Epithelial cell of prostate (primary cell): ENCODE data around the gene TMPRSS6.

Source experiments
- DNase-seq: peaks from one replicate; pipeline ENCODE4 v3.0.0-alpha.2; 2011; ENCODE audit warnings: low read depth, low spot score
- H3K27ac ChIP-seq: fragments of 450-650 bp; 2 replicates; pipeline ENCODE4 v1.5.1; 2017; ENCODE audit warnings: mild to moderate bottlenecking

TMPRSS6 gene

GRCh38 chr22:37109242-37109917 is at the start of gene TMPRSS6:
TSS of gene TMPRSS6 (minus strand) at chr22:37109713. CDS start at chr22:37103417, 6,296 bp downstream.
- no peak for DNase-seq
- H3K27ac ChIP-seq, result no peak within 1 kb of the TSS

- DNase-seq, result no peak
- H3K27ac ChIP-seq, result no peak overlapping the region
These were observed 49.4 kb upstream of the TMPRSS6 start for GRCh38 chr22:37158963-37159290.

- DNase-seq, result no peak
- H3K27ac ChIP-seq, result no peak overlapping the region
These were observed 48.2 kb upstream of the TMPRSS6 start for GRCh38 chr22:37157516-37158285.

GRCh38 chr22:37156686-37157435 is 47.3 kb upstream of the TMPRSS6 start:
- no peak overlapping the region for H3K27ac ChIP-seq
- DNase-seq, result no peak

GRCh38 chr22:37155971-37156370 is 46.5 kb upstream of the TMPRSS6 start:
- DNase-seq, result no peak
- no peak overlapping the region for H3K27ac ChIP-seq

- no peak for DNase-seq
- no peak overlapping the region for H3K27ac ChIP-seq
These were observed 45.6 kb upstream of the TMPRSS6 start for GRCh38 chr22:37154925-37155712.

GRCh38 chr22:37153901-37154300 is 44.4 kb upstream of the TMPRSS6 start:
- H3K27ac ChIP-seq, result no peak overlapping the region
- DNase-seq, result no peak

GRCh38 chr22:37151401-37151800 is 41.9 kb upstream of the TMPRSS6 start:
- DNase-seq, result no peak

GRCh38 chr22:37150701-37151100 is 41.2 kb upstream of the TMPRSS6 start:
- no peak overlapping the region for H3K27ac ChIP-seq
- DNase-seq, result no peak

More at GRCh38 chr22:37151401-37151800, 41.9 kb upstream of the TMPRSS6 start:
- H3K27ac ChIP-seq, result no peak overlapping the region

- no peak overlapping the region for H3K27ac ChIP-seq
- DNase-seq, result no peak
These were observed 39.5 kb upstream of the TMPRSS6 start for GRCh38 chr22:37148742-37149665.

- no peak for DNase-seq
- no peak overlapping the region for H3K27ac ChIP-seq
These were observed 38.6 kb upstream of the TMPRSS6 start for GRCh38 chr22:37148031-37148651.

GRCh38 chr22:37147186-37147990 is 37.9 kb upstream of the TMPRSS6 start:
- no peak for DNase-seq
- no peak overlapping the region for H3K27ac ChIP-seq

GRCh38 chr22:37146507-37147180 is 37.1 kb upstream of the TMPRSS6 start:
- no peak overlapping the region for H3K27ac ChIP-seq
- no peak for DNase-seq

- H3K27ac ChIP-seq, result no peak overlapping the region
- no peak for DNase-seq
These were observed 36.5 kb upstream of the TMPRSS6 start for GRCh38 chr22:37146051-37146385.

GRCh38 chr22:37145180-37146050 is 35.9 kb upstream of the TMPRSS6 start:
- no peak overlapping the region for H3K27ac ChIP-seq
- no peak for DNase-seq

GRCh38 chr22:37144180-37144554 is 34.7 kb upstream of the TMPRSS6 start:
- H3K27ac ChIP-seq, result no peak overlapping the region
- no peak for DNase-seq

GRCh38 chr22:37141971-37142370 is 32.5 kb upstream of the TMPRSS6 start:
- no peak overlapping the region for H3K27ac ChIP-seq
- DNase-seq, result no peak
